Heart left ventricle (tissue), 13 donors: Measurements from ENCODE around the gene TMEM250.

Experiments
- CTCF ChIP-seq, 12 donors: fragments of 200-600 bp; sonication (generic) in 4 of 12; IDR thresholded peaks; one replicate each; pipeline versions ENCODE4 v1.5.0 to v1.8.0; 2018 to 2022; ENCODE audit warnings: antibody characterized with exemption in 12 of 12, mild to moderate bottlenecking in 5 of 12
- POLR2A ChIP-seq, 2 donors: fragments of 450-650 bp; IDR thresholded peaks; one replicate each; pipeline ENCODE4 v1.6.1; 2017; ENCODE audit warnings: antibody characterized with exemption in 2 of 2, mild to moderate bottlenecking in 2 of 2, moderate library complexity in 2 of 2
- donor health status: ischemic (EF 13 %, LVEDD 7.1; RV severe dilation, severe dysfunction).
- donor health status: DM: no; HTN: yes; CAD: no.
- donor health status: DM: no; HTN: no; CAD: no.
- donor health status: ischemic (EF 25% LVEDD 6.9; RV normal size, moderate dysfunction).
- donor health status: ischemic (EF 25% LVEDD 5.7; RV mildly dilated, moderate dysfunction).
- donor health status: ischemic (EF 35%, LVEDD 5.7; RV mildly dilated, moderate dysfunction).
- donor health status: nonischemic (EF 11% LVEDD 7.7; RV severe dilation, severe dysfunction).
- donor health status: DM: yes; HTN: yes; CAD: no.
- donor health status: PGD.
- donor health status: ischemic (EF 29% LVEDD 5.4; RV normal size, mild dysfunction).
- donor health status: nonischemic (EF 23%, LVEDD 6.1; RV moderate dilation, normal function).

DNA sequence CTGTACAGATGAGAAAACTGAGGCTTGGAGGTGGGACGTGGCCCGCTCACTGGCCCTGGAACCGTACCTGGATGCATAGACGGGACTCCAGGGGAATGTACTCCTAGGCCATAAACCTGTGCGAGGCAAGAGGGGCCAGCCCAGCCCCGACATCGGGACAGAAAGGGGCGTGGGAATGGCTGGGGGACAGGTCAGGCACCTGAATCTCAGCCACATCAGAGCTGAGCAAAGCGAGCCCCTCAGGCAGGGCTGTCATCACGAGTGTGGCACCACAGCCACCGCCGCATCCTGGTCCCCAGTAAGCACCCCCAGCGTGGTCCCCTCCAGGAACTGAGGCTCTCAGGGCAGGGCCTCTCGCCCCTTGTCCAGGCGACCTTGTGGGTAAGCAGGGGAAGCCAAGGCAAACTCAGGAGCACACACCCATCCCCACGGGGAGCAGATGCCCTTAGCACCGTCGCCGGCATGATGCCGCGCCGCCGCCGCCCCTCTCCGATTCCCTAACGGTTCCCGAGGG is 40.1 kb downstream of the TMEM250 start:
- no peak for TF ChIP-seq POLR2A (IDR thresholded peaks at IDR 0.05)
- TF ChIP-seq CTCF (IDR thresholded peaks at IDR 0.05) = no peak
